Peyer's patch (tissue), 4 donors: Measurements from ENCODE around the gene FBXO28. TPM values are rescaled to one million over a fixed set of nuclear protein-coding genes. Genes with fewer than 3 reads are reported as not detected.
A peak's percentile ranks its signal among the peaks of the same experiment; 100 is the strongest.

ENCODE experiments used
- DNase-seq, 3 donors: peaks; one replicate each; pipeline ENCODE4 v3.0.0-alpha.2; 2017 to 2019
- H3K27ac ChIP-seq, 4 donors: fragments of 200-600 bp; sonication (generic); one replicate each; pipeline ENCODE4 v1.5.1; 2016 to 2019
- H3K27me3 ChIP-seq, 2 donors: fragments of 200-600 bp; sonication (generic); one replicate each; pipeline ENCODE4 v1.5.1; 2019
- H3K36me3 ChIP-seq, 3 donors: fragments of 200-600 bp; sonication (generic); one replicate each; pipeline ENCODE4 v1.5.1; 2016 to 2019
- H3K4me1 ChIP-seq, 4 donors: fragments of 200-600 bp; sonication (generic); one replicate each; pipeline ENCODE4 v1.5.1; 2016 to 2019
- H3K4me3 ChIP-seq, 4 donors: fragments of 200-600 bp; sonication (generic); 1 replicate in 3 of 4; 2 replicates in 1 of 4; pipeline ENCODE4 v1.5.1; 2016 to 2019; ENCODE audit warnings: mild to moderate bottlenecking in 1 of 4
- H3K9me3 ChIP-seq, 4 donors: fragments of 200-600 bp; sonication (generic); one replicate each; pipeline ENCODE4 v1.5.1; 2016 to 2019; ENCODE audit warnings: mild to moderate bottlenecking in 1 of 4
- CTCF ChIP-seq, 6 experiments: fragments of 450-650 bp in 4 of 6; fragments of 200-600 bp in 2 of 6; sonication (generic) in 1 of 6; IDR thresholded peaks; one replicate each; pipeline ENCODE4 v1.5.1; 2017 to 2019; ENCODE audit warnings: antibody characterized with exemption in 6 of 6, mild to moderate bottlenecking in 3 of 6, moderate library complexity in 1 of 6
- POLR2A ChIP-seq, 2 donors: fragments of 450-650 bp; IDR thresholded peaks; one replicate each; pipeline ENCODE4 v1.5.1; 2017; ENCODE audit warnings: antibody characterized with exemption in 2 of 2, mild to moderate bottlenecking in 2 of 2, moderate library complexity in 2 of 2
- total RNA-seq, 4 donors: library from RNA; depleted of rRNA; stranded (reverse); fragments of >200 nt; gene quantifications; one replicate each; pipeline ENCODE4 v1.1.0, GENCODE V29; 2016

Gene FBXO28
- total RNA-seq, 4 donors from 2014 or later, result 20.5 to 34.0 (median 28.5) TPM

DNA sequence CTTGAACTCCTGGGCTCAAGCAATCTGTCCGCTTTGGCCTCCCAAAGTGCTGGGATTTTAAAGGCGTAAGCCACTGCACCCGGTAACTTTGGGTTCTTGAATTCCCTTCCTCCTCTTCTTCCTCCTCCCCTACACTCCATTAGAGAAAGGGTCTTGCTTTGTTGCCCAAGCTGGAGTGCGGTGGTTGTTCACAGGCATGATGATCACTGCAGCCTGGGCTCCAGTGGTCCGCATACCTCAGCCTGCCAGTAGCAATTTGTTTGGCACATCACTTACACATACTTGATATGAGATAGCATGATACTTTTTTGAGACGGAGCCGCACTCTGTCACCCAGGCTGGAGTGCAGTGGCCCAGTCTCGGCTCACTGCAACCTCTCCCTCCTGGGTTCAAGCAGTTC is 71.3 kb downstream of the FBXO28 start:
- peak overlapping the region in 1 of 4 donors; percentile 31 for H3K27ac ChIP-seq
- peaks cover 0 to 19% (median 4%) of the 10 kb centered on the region in 4 donors for H3K4me1 ChIP-seq
- no peaks in the 10 kb centered on the region for H3K36me3 ChIP-seq
- DNase-seq, result peak in 1 of 3 donors; percentile 37
- H3K4me3 ChIP-seq, result peak overlapping the region in 1 of 4 donors; percentile 94
- no peaks in the 10 kb centered on the region for H3K9me3 ChIP-seq
- H3K27me3 ChIP-seq, result no peaks in the 10 kb centered on the region
- no peak for TF ChIP-seq CTCF (IDR thresholded peaks at IDR 0.05)
- no peak for TF ChIP-seq POLR2A (IDR thresholded peaks at IDR 0.05)

- Histone ChIP-seq H3K4me3 (no peak overlapping the region), H3K27me3 (no peaks in the 10 kb centered on the region), H3K4me1 (peaks cover 0 to 12% (median 2%) of the 10 kb centered on the region in 4 donors), H3K9me3 (no peaks in the 10 kb centered on the region), H3K36me3 (peaks cover 0 to 22% (median 0%) of the 10 kb centered on the region in 3 donors), H3K27ac (no peak overlapping the region)
- no peak for DNase-seq
- TF ChIP-seq POLR2A (IDR thresholded peaks at IDR 0.05) (no peak), CTCF (IDR thresholded peaks at IDR 0.05) (no peak)
These were observed 74.4 kb downstream of the FBXO28 start for GRCh38 chr1:224188286-224188685.

- TF ChIP-seq POLR2A (IDR thresholded peaks at IDR 0.05), result no peak
- no peak for TF ChIP-seq CTCF (IDR thresholded peaks at IDR 0.05)
- peaks cover 0 to 26% (median 0%) of the 10 kb centered on the region in 3 donors for H3K36me3 ChIP-seq
- no peak for DNase-seq
These were observed 75.7 kb downstream of the FBXO28 start for GRCh38 chr1:224189561-224189960.

DNA sequence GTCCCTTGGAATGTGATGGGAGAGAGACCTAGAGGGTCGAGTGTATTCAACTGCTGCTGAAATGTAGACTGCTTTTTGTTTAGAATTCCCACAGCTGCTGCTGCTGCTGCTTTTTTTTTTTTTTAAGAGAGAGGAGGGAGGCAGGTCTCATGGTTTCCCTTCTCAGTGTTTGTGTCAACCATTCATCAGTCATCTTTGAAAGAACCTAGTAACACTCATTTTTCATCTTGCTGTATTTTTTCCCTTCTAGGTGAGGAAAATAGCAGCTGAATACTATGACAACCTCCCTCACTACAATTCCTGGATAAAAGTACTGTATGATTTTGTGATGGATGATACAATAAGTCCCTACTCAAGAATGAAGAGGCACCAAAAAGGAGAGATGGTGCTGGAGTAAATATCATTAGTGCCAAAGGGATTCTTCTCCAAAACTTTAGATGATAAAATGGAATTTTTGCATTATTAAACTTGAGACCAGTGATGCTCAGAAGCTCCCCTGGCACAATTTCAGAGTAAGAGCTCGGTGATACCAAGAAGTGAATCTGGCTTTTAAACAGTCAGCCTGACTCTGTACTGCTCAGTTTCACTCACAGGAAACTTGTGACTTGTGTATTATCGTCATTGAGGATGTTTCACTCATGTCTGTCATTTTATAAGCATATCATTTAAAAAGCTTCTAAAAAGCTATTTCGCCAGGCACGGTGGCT is 78.3 kb downstream of the FBXO28 start:
- H3K36me3 ChIP-seq, result peaks cover 0 to 26% (median 0%) of the 10 kb centered on the region in 3 donors
- H3K4me3 ChIP-seq, result no peak overlapping the region

More at GRCh38 chr1:224189561-224189960, 75.7 kb downstream of the FBXO28 start:
- Histone ChIP-seq H3K4me3 (no peak overlapping the region), H3K27me3 (no peaks in the 10 kb centered on the region), H3K27ac (no peak overlapping the region), H3K4me1 (peaks cover 0 to 8% (median 2%) of the 10 kb centered on the region in 4 donors), H3K9me3 (no peaks in the 10 kb centered on the region)

DNA sequence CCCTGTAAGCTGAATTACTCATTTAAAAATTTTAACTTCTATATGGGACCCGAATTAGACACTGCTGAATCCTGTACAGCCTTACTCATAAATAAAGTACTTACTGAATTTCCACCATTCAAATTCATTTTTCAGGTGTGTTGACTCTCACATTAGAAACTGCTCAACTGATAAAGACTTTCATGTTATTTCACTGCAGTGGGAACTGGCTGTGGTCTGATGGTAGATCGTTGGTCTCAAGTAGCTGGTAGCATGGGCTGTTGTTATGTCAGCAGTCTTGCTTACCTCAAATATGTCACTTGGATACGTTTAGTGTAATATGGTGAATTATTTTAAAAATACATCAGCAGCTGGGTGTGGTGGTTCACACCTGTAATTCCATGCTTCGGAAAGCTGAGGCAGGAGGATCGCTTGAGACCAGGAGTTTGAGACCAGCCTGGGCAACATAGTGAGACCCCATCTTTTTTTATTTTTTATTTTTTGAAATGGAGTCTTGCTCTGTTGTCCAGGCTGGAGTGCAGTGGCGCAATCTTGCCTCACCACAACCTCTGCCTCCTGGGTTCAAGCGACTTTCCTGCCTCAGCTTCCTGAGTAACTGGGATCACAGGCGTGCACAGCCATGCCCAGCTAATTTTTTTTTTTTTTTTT is 79.5 kb downstream of the FBXO28 start:
- Histone ChIP-seq H3K27me3 (no peaks in the 10 kb centered on the region), H3K36me3 (peaks cover 0 to 26% (median 0%) of the 10 kb centered on the region in 3 donors), H3K4me1 (peaks cover 0 to 6% (median 0%) of the 10 kb centered on the region in 4 donors), H3K4me3 (no peak overlapping the region), H3K27ac (no peak overlapping the region), H3K9me3 (no peaks in the 10 kb centered on the region)
- no peak for DNase-seq
- TF ChIP-seq CTCF (IDR thresholded peaks at IDR 0.05), result no peak
- TF ChIP-seq POLR2A (IDR thresholded peaks at IDR 0.05), result no peak

More for the DNA sequence above, 78.3 kb downstream of the FBXO28 start:
- H3K9me3 ChIP-seq, result no peaks in the 10 kb centered on the region
- peaks cover 0 to 6% (median 0%) of the 10 kb centered on the region in 4 donors for H3K4me1 ChIP-seq
- no peak overlapping the region for H3K27ac ChIP-seq
- no peak for TF ChIP-seq CTCF (IDR thresholded peaks at IDR 0.05)
- no peak for TF ChIP-seq POLR2A (IDR thresholded peaks at IDR 0.05)
- DNase-seq, result no peak
- no peaks in the 10 kb centered on the region for H3K27me3 ChIP-seq
